HG02970 (cell line): ENCODE results near the gene FGF11.

Source experiments
- ATAC-seq: cut with Tn5 transposase; IDR thresholded peaks from one replicate; pipeline ENCODE4 v1.9.1; 2021; ENCODE audit warnings: mild to moderate bottlenecking, moderate library complexity, moderate number of reproducible peaks; ENCODE audit not compliant: unreplicated experiment, low FRiP score

The FGF11 gene

DNA sequence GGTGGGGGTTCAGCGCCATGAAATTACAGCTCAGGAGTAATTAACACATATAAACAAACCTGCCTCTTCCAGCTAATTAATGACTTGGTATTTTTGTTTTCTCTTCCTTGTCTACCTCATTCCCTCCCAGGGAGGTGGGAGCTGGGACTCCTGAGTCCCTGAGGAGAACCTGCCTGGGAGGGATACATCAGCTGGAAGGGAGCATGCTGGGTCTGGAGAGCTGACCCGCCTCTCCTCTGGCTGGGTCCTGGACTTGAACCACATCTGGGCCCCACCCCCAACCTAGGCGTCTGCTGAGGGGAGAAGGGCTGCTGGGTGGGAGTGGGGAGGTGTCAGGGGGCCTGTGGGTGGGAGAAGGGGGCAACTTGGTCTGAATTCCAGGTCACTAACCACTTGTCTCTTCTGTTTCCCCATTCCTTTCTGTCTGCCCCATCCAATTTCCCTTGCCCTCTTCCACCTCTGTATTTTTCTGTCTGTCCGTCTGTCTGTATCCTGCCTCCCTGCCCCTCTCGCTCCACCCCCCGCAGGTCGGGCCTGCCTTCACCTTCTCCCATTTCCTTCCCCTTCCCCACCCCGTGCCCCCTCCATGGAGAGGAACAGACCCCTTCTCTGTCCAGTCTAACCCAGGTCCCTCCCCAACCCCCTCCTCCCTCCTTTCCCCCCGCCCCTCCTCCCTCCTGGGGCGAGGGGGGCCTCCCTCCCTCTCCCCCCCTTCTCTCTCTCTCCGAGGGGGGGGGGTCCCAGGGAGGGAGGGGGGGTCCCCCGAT is 31.6 kb upstream of the FGF11 start, which contains the start of gene NLGN2:
TSS of gene NLGN2 (plus strand) at position 361 of the 767 bp plus-strand sequence. CDS start 411 bp downstream, outside the sequence.
- ATAC-seq, result no peak

DNA sequence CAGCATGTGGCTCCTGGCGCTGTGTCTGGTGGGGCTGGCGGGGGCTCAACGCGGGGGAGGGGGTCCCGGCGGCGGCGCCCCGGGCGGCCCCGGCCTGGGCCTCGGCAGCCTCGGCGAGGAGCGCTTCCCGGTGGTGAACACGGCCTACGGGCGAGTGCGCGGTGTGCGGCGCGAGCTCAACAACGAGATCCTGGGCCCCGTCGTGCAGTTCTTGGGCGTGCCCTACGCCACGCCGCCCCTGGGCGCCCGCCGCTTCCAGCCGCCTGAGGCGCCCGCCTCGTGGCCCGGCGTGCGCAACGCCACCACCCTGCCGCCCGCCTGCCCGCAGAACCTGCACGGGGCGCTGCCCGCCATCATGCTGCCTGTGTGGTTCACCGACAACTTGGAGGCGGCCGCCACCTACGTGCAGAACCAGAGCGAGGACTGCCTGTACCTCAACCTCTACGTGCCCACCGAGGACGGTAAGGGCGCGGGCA is 31.0 kb upstream of the FGF11 start:
- no peak for ATAC-seq

DNA sequence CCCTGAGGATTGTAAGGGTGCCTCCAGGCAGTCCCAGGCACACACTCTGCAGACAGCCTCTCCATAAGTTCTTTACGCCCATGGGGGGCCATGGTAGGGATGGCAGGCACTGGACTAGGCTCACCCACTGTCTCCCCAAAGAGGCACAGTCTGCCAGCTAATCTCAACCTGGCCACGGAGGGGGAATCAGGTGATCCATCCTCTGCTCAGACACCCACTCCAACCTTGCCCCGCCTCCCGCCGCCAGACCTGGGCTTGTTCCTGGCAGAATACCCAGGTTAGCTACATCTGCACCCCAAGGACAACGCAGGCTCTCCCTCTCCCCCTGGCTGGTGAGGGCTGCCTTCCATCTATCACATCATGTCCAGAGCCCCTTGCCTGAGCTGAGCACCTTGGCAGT is 30.4 kb upstream of the FGF11 start:
- no peak for ATAC-seq

DNA sequence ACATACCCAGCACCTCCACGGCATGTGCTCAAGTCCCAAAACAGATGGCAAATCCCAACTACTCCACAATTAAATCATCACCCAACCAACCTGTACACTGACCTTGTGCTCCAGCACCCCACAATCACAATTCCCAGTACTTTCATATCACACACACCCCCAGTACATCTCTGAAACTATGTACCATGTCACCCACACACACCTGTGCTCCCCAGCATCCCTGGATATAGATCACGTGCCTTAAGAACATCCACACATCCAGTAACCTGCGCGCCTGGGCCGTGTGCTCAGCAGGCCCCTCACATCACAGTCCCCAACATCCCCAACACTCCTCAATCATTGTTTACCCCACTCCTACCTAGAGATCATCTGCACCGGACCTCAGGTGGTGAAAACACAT is 29.6 kb upstream of the FGF11 start:
- ATAC-seq, result no peak

DNA sequence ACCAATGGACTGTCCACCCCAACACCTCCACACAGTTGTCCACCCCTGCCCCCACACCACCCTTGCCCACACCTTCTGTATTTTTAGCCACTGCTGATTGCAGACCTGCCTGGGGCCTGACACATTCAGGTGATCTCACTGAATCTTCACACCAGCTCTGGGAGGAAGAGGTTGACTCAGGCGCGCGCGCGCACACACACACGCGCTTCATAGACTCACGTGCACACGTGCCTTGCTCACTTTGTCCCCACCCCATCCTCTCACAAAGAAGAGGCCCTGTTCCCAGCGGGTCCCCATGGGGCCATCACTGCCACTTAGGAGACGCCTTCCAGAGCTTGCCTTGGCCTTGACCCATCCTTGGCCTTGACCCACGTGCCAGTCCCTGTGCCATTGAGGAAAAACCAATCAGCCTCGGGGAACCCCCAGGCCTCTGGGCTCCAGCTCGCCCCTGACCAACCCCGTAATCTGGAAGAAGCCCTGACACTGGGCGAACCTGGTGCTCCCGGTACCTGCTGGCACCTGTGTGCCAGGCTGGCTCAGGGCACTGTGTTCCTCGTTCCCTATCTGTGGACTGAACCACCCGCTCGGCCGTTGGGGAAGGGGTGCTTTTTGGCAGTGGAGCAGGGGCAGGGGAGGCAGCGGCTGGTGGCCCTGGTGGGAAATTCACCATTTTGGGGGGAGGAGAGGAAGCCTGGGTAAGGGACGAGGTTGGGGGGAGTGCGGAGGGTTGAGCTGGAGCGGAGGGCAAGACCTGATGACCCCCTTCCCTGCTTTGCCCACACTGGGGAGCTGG is 28.5 kb upstream of the FGF11 start:
- ATAC-seq, result no peak

DNA sequence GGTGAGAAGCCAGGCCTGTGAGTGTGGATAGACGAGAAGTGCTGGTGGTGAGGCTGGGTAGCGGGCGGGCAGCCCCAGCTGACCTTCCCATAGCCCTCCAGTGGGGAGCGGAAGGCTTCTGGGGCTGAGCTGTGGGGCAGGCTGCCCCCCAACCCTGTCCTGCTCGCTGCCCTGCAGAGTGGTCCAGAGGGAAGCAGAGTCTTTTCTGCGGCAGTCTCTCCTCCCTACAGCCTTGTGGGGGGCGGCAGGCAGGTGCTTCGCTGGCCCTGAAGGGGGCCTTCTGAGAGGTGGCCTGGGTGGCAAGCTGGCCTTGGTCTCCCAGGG is 27.9 kb upstream of the FGF11 start:
- no peak for ATAC-seq

DNA sequence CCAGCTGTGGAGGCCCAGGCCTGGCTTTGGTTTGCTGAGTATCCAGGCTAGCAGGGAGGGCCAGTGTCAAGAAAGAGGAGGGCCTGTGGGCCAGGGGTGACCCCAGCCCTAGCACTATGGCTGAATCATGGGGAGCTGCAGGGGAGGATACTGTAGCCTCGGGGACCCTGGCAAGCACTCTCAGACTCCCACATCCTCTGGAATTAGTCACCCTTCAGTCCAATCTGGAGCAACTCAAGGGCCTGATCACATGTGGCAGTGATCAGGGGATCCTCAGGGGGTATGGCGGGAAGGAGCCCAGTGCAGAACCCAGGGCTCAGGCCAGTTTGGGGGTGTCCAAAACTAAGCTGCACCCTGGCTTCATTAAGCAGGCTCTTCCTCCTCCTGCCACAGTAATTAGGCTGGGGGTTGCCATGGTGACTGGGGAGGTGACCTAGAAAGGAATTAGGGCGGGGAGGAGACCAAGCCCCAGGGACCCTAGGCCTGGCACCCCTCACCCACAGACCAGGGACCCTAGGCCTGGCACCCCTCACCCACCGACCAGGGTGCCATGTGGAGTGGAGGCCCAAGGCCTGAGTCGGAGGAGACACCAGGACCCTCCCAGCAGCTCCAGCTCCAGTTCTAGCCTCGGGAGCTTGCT is 25.8 kb upstream of the FGF11 start:
- ATAC-seq, result no peak

DNA sequence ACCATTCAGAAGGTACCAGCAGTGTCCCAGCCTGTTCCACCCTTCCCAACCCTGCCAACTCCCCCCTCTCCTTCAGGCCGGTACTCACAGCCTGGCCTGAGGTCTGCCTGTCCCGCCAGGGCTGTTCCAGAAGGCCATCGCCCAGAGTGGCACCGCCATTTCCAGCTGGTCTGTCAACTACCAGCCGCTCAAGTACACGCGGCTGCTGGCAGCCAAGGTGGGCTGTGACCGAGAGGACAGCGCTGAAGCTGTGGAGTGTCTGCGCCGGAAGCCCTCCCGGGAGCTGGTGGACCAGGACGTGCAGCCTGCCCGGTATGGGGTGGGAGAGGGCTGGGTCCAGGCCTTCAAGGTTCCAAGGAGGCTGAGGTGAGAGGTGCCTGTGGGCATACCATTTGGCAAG is 24.5 kb upstream of the FGF11 start:
- no peak for ATAC-seq

DNA sequence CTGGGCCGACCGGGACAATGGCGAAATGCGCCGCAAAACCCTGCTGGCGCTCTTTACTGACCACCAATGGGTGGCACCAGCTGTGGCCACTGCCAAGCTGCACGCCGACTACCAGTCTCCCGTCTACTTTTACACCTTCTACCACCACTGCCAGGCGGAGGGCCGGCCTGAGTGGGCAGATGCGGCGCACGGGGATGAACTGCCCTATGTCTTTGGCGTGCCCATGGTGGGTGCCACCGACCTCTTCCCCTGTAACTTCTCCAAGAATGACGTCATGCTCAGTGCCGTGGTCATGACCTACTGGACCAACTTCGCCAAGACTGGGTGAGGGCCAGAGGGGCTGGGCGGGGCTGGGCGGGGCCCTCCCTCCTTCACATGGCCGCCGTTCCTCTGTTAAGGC is 23.5 kb upstream of the FGF11 start:
- no peak for ATAC-seq

DNA sequence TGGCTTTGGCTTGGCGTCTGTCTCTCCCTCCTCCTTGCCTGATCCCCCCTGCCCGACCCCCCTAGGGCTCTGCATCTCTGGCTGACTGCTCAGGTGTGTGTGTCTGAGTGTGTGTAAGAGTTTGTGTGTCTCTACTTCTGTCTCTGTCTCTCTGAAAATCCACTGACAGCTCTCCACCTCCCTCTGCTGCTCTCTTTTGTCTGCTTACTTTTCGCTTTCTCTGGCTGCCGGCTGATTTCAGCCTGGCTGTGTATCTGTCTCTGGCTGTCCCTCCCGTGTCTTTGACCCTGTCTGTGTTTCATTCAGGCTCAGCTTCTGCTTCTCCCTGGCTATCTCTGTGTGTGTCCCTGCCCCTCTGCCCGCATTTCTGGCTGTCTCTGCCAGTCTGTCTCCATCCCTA is 23.0 kb upstream of the FGF11 start:
- no peak for ATAC-seq

DNA sequence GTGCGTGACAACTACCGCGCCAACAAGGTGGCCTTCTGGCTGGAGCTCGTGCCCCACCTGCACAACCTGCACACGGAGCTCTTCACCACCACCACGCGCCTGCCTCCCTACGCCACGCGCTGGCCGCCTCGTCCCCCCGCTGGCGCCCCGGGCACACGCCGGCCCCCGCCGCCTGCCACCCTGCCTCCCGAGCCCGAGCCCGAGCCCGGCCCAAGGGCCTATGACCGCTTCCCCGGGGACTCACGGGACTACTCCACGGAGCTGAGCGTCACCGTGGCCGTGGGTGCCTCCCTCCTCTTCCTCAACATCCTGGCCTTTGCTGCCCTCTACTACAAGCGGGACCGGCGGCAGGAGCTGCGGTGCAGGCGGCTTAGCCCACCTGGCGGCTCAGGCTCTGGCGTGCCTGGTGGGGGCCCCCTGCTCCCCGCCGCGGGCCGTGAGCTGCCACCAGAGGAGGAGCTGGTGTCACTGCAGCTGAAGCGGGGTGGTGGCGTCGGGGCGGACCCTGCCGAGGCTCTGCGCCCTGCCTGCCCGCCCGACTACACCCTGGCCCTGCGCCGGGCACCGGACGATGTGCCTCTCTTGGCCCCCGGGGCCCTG is 22.2 kb upstream of the FGF11 start:
- no peak for ATAC-seq

DNA sequence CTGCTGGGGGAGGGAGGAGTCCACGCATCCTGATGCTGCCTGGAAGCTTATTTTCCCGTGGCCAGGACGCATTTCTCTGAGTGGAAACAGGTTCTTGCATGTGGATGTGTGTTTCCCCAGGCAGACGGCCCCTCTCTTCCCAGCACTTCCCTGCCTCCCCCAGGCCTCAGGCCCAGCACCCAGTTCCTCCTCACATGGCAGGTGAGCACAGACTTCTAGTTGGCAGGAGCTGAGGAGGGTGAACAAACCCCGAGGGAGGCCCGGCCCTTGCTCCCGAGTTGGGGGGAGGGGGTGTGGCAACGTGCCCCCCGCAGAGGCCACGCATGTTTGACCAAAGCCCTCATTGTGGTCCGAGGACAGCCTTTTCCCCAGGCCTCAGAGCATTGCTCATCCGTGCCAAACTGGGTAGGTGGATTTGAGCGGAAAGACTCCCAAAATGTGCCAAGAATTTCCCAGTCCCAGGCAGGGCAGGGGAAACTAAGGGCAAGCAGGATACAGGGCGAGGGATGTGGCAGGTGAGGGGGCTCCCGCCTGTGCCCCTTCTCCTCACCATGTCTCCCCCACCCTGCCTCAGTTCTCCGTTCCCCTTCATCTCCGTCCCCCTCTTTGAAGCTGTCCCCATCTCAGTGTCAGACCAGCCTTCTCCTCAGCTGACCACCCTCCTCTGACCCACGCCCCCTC is 20.7 kb upstream of the FGF11 start:
- no peak for ATAC-seq

DNA sequence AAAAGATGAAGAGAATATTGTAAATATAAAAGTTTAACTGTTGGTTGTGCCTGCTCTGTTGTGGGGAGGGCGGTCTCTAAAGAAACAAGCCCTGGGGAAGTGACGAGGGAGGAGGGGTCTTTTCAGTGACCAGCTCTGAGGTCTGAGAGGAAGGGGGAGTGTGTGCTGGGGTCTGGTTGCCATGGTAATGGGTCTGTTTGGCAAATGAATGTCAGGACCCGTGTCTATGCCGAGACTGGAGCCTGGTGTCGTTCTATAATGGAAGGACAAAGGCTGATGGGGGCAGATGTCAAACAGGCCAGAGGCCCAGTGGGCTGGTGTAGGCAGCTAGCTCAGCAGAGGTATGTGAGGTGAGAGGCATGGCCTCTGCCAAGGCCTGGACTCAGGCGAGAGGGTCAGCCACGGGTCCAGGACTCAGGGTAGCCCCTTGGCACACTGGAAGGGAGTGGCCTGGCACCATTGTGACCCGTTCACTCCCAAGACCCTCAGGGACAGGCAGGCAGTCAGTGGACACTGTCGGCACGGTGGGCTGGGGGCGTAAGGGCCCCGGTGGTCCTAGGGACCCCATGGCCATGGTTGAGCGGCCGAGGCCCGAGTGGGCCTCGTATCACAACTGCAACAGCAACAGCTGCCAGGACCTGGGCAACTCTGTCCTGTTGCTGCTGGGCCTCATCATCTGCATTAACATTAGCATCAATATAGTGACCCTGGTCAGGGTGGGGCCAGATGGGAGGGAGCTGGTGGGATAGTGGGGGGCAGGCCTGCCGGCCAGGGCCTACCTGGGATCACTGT is 19.3 kb upstream of the FGF11 start, which contains the start of gene SPEM1:
TSS of gene SPEM1 (plus strand) at position 506 of the 792 bp plus-strand sequence. CDS start at position 567, 61 bp downstream.
- no peak for ATAC-seq

DNA sequence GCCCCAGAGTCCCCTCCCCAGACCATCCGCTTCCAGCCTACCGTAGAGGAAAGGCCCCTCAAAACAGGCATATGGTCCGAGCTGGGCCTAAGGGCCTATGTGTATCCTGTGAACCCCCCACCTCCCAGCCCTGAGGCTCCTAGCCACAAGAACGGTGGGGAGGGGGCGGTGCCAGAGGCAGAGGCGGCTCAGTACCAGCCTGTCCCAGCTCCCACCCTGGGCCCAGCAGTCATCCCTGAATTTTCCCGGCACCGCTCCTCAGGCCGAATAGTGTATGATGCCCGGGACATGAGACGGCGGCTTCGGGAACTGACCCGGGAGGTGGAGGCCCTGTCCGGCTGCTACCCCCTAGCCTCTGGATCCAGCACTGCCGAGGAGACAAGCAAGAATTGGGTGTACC is 18.1 kb upstream of the FGF11 start:
- ATAC-seq, result no peak

DNA sequence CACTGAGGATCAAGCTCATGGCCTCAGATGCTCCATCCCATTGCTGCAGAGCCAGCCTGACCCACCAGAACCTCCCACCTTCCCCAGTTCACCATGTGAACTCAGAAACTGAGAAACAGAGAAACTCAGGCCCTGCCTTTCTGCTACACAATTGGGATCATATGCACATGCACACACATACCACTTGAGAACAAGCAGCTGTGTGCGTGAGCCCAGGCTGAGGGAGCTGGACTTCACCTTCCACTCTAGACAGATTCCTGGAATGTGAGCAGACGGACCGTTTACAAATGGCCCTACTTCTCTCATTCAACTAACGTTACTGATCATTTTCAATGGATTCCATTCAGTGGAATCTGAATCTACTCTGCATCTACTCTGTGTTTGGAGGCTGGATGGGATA is 15.6 kb upstream of the FGF11 start:
- ATAC-seq, result no peak

DNA sequence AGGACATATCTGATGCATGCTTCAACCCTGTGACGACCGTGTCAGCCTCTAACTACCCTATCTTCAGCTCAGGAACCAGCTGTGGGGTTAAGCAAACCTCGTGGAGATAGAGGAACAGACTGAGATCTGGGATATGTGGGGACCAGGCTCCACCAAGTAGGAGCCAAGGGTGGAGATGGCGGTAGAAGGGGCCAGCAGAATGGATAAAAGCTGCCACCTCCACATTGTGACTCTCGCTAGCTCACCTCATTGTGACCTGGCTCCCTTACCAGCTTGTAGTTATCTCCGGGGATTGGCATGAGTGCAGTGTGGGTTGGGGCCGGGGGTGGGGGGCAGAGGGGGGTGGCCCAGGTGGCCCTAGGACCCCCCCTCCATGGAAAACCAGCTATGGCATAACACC is 14.0 kb upstream of the FGF11 start, which contains the start of gene SPEM2:
TSS of gene SPEM2 (plus strand) at position 301 of the 400 bp plus-strand sequence. CDS start at position 374, 73 bp downstream.
- no peak for ATAC-seq

DNA sequence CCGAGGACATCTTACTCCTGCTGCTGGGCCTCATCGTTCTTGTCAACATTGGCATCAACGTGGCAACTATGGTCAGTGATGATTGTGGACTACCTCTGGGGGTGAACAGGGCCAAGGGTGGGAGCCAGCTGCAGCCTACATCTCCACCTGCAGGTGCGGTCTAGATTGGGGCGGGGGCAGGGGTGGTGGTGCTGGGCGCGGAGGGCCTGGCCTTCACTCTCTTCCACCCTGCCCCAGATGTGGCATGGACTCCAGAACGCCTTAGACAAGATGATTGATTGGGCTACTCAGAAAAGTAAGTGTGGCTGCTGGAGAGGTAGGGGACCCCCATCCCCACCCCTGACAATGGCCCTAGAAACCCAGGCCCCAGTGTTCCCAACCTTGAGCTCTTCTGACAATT is 13.6 kb upstream of the FGF11 start:
- ATAC-seq, result no peak

DNA sequence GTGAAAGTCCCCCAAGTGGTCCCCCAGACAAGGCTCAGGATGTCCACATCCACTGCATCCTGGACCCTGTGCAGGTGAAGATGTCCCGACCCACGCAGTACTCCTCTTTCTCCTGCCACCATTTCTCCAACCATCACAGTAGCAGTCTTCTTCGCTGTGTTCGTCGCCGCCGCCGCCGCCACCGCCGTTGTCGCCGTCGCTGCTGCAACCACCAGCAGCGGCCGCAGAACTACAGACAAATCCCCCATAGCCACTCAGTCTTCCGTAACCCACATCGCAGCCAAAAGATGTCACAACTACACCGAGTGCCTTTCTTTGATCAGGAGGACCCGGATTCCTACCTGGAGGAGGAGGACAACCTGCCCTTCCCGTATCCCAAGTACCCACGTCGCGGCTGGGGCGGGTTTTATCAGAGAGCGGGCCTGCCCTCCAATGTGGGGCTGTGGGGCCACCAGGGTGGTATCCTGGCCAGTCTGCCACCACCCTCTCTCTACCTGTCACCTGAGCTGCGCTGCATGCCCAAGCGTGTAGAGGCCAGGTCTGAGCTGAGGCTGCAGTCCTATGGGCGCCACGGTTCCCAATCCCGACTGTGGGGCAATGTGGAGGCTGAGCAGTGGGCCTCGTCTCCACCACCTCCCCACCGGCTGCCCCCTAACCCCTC is 13.0 kb upstream of the FGF11 start:
- no peak for ATAC-seq
